ENCODE measurements around the gene ADGRB3. TPM values are rescaled to one million over a fixed set of nuclear protein-coding genes. Genes with fewer than 3 reads are reported as not detected.
"Not testable (repeated sequence)": the region's sequence is repeated elsewhere in the genome, so short reads cannot be mapped to it uniquely, and the experiment has no call there.

Gene ADGRB3
- total RNA-seq, 6 donors from 2014 or later = 1.1 to 7.3 (median 3.0) TPM

DNA sequence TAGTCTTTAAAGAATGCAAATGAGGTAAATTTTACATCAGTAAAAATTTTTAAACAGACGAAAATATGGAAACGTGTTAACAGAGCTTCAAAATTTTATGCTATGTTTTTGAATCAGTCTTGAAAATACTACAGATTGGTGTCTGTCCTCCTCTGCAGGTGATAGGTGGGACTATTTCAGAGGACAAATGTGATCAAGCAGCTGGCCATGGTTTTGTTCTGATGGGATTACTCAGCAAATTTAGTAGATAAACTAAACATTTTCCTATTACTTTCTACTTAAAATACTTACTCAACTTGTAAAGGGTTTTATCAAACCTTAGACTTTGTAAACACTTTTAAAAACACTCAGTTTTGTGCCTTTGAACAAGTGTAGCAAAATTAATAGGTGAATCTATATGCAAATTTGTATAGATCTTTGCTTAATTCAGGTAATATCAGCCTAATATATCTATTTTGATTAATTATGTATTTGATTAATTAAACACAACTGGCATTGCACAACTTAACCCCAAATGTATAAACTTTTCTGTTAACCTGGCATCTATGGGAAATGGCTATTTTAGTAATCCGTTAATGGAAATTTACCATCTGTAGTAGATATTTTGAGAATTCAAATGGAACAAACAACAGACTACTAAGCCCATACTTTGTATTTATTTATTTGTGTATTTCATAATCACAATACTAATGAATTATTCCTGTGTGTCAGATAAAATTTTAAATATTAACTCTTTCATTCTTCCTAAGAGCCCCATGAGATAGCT lies 22.5 kb downstream of the ADGRB3 start:
- Histone ChIP-seq H3K4me3 (no peak overlapping the region), H3K9me3 (no peaks in the 10 kb centered on the region), H3K27ac (no peak overlapping the region), H3K4me1 (no peaks in the 10 kb centered on the region), H3K27me3 (no peaks in the 10 kb centered on the region), H3K36me3 (no peaks in the 10 kb centered on the region)
- ATAC-seq (ENCODE audit: low FRiP score in 2 of 2) = no peak
- TF ChIP-seq EP300 (IDR thresholded peaks at IDR 0.05) (no peak), POLR2A (IDR thresholded peaks at IDR 0.05) (no peak), POLR2AphosphoS5 (IDR thresholded peaks at IDR 0.05) (no peak), CTCF (IDR thresholded peaks at IDR 0.05) (no peak)
- WGBS, 2 donors = 65 to 71% methylated on average over 3 of the region's 3 CpGs
- DNase-seq = no peak

GRCh38 chr6:68658338-68658737 lies 23.3 kb downstream of the ADGRB3 start:
- TF ChIP-seq POLR2A (IDR thresholded peaks at IDR 0.05) (no peak), CTCF (IDR thresholded peaks at IDR 0.05) (no peak), POLR2AphosphoS5 (IDR thresholded peaks at IDR 0.05) (no peak), EP300 (IDR thresholded peaks at IDR 0.05) (no peak)
- DNase-seq = no peak
- 62 to 66% methylated on average over 2 of the region's 2 CpGs for WGBS, 2 donors
- Histone ChIP-seq H3K36me3 (no peaks in the 10 kb centered on the region), H3K27ac (no peak overlapping the region), H3K4me3 (no peak overlapping the region), H3K9me3 (no peaks in the 10 kb centered on the region), H3K4me1 (no peaks in the 10 kb centered on the region), H3K27me3 (no peaks in the 10 kb centered on the region)
- ATAC-seq (ENCODE audit: low FRiP score in 2 of 2) = no peak

DNA sequence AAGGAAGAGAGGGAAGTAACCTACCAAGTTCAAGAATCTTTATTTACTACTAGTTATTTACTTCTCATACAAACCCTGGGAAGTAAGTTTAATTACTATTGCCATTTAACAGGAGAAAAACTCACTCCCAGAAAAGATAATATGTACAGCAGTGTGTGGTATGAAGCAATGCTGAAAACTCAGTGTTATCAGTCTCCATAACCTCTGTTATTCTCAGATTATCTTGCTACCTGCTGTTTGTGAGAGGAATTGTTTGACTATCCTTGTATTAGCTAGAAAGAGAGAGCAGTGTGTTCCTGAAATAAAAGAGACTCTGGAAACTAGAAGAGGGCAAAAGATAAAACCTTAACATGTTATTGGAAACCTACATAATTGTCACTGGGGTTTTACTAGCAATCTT lies 38.2 kb downstream of the ADGRB3 start:
- DNase-seq = no peak

GRCh38 chr6:68675548-68675947 lies 40.5 kb downstream of the ADGRB3 start:
- WGBS, 2 donors = 68 to 83% methylated on average over 4 of the region's 4 CpGs

More for the DNA sequence above, 38.2 kb downstream of the ADGRB3 start:
- no peak for ATAC-seq (ENCODE audit: low FRiP score in 2 of 2)
- Histone ChIP-seq H3K27me3 (no peaks in the 10 kb centered on the region), H3K27ac (no peak overlapping the region), H3K4me1 (no peaks in the 10 kb centered on the region), H3K36me3 (no peaks in the 10 kb centered on the region), H3K9me3 (no peaks in the 10 kb centered on the region), H3K4me3 (no peak overlapping the region)
- TF ChIP-seq CTCF (IDR thresholded peaks at IDR 0.05) (no peak), EP300 (IDR thresholded peaks at IDR 0.05) (no peak), POLR2AphosphoS5 (IDR thresholded peaks at IDR 0.05) (no peak), POLR2A (IDR thresholded peaks at IDR 0.05) (no peak)

DNA sequence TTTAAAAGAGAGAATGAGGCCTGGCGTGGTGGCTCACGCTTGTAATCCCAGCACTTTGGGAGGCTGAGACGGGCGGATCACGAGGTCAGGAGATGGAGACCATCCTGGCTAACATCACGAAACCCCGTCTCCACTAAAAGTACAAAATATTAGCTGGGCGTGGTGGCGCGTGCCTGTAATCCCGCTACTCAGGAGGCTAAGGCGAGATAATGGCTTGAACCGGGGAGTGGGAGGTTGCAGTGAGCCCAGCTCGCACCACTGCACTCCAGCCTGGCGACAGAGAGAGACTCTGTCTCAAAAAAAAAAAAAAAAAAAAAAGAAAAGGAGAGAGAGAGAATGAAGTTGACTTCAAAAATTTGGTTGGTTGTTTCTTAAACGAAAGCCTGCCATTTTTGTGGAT lies 41.0 kb downstream of the ADGRB3 start:
- not testable (repeated sequence) for H3K36me3 ChIP-seq; DNase-seq; H3K27ac ChIP-seq; H3K4me3 ChIP-seq; H3K4me1 ChIP-seq; H3K9me3 ChIP-seq; H3K27me3 ChIP-seq; ATAC-seq (ENCODE audit: low FRiP score in 2 of 2)
- 86 to 92% methylated on average over 16 of the region's 16 CpGs for WGBS, 2 donors

More at GRCh38 chr6:68675548-68675947, 40.5 kb downstream of the ADGRB3 start:
- Histone ChIP-seq H3K9me3 (no peaks in the 10 kb centered on the region), H3K27ac (no peak overlapping the region), H3K36me3 (no peaks in the 10 kb centered on the region), H3K4me1 (no peaks in the 10 kb centered on the region), H3K4me3 (no peak overlapping the region), H3K27me3 (no peaks in the 10 kb centered on the region)
- TF ChIP-seq EP300 (IDR thresholded peaks at IDR 0.05) (no peak), POLR2AphosphoS5 (IDR thresholded peaks at IDR 0.05) (no peak), POLR2A (IDR thresholded peaks at IDR 0.05) (no peak), CTCF (IDR thresholded peaks at IDR 0.05) (no peak)
- ATAC-seq (ENCODE audit: low FRiP score in 2 of 2) (no peak), DNase-seq (no peak)

All from upper lobe of left lung (tissue), 6 donors.